ENCODE measurements around the gene NDUFA3. TPM values are rescaled to one million over a fixed set of nuclear protein-coding genes. Genes with fewer than 3 reads are reported as not detected.
A peak's percentile ranks its signal among the peaks of the same experiment; 100 is the strongest.

Gene NDUFA3
- polyA plus RNA-seq (2013, experiment 1 of 2): 649 TPM
- 630 TPM for polyA plus RNA-seq (2013, experiment 2 of 2)

GRCh38 chr19:54102421-54103169 is at the start of gene NDUFA3:
TSS of gene NDUFA3 (plus strand) at chr19:54102855. CDS start at chr19:54102879, 24 bp downstream.
- Histone ChIP-seq H3K36me3 (ENCODE audit: control insufficient read depth, insufficient read depth, low read length) (no peaks in the 10 kb centered on the region), H3K4me2 (ENCODE audit: low read length) (peak within 1 kb of the TSS; percentile 76), H2AK5ac (ENCODE audit: low read length) (no peak within 1 kb of the TSS), H3K4me1 (ENCODE audit: control insufficient read depth, low read depth, low read length) (no peaks in the 10 kb centered on the region), H3K9ac (ENCODE audit: low read length) (peak within 1 kb of the TSS; percentile 79), H3K79me2 (ENCODE audit: control insufficient read depth, insufficient read depth, low read length) (peaks cover 7% of the 10 kb centered on the region), H2BK15ac (replicated peaks; ENCODE audit: low read depth) (no peak within 1 kb of the TSS), H3K79me1 (ENCODE audit: low read length) (peaks cover 3% of the 10 kb centered on the region), H4K8ac (ENCODE audit: low read depth, low read length) (no peak within 1 kb of the TSS), H3K4me3 (ENCODE audit: low read length) (peak within 1 kb of the TSS; percentile 70), H2BK120ac (ENCODE audit: low read depth, low read length) (no peak within 1 kb of the TSS), H3K27me3 (ENCODE audit: insufficient read depth, low read length, poor library complexity) (no peaks in the 10 kb centered on the region), H3K56ac (ENCODE audit: low read length) (peak within 1 kb of the TSS; percentile 83), H2BK5ac (ENCODE audit: low read length) (no peak within 1 kb of the TSS), H4K5ac (ENCODE audit: low read length) (no peak within 1 kb of the TSS), H3K23ac (ENCODE audit: low read length) (no peak within 1 kb of the TSS), H3K4ac (ENCODE audit: low read depth, low read length) (no peak within 1 kb of the TSS), H3K27ac (ENCODE audit: low read depth, low read length) (no peak within 1 kb of the TSS), H3K18ac (ENCODE audit: low read length) (no peak within 1 kb of the TSS)
- no CpG with 5 or more reads among the region's 54 CpGs for WGBS (ENCODE audit: extremely low coverage, insufficient coverage, low lambda C conversion rate)
- DNase-seq: peak; percentile 99

GRCh38 chr19:54062643-54063042 is 40.0 kb upstream of the NDUFA3 start:
- H3K56ac ChIP-seq (ENCODE audit: low read length): no peak overlapping the region
- H2BK120ac ChIP-seq (ENCODE audit: low read depth, low read length): no peak overlapping the region
- WGBS (ENCODE audit: extremely low coverage, insufficient coverage, low lambda C conversion rate): no CpG with 5 or more reads among the region's 9 CpGs
- H3K27me3 ChIP-seq (ENCODE audit: insufficient read depth, low read length, poor library complexity): no peaks in the 10 kb centered on the region
- H3K79me1 ChIP-seq (ENCODE audit: low read length): no peaks in the 10 kb centered on the region
- H3K18ac ChIP-seq (ENCODE audit: low read length): no peak overlapping the region
- no peak overlapping the region for H3K23ac ChIP-seq (ENCODE audit: low read length)
- H3K9ac ChIP-seq (ENCODE audit: low read length): no peak overlapping the region
- no peak overlapping the region for H3K27ac ChIP-seq (ENCODE audit: low read depth, low read length)
- no peaks in the 10 kb centered on the region for H3K4me1 ChIP-seq (ENCODE audit: control insufficient read depth, low read depth, low read length)
- no peak overlapping the region for H4K8ac ChIP-seq (ENCODE audit: low read depth, low read length)
- H2BK5ac ChIP-seq (ENCODE audit: low read length): no peak overlapping the region
- H4K5ac ChIP-seq (ENCODE audit: low read length): no peak overlapping the region
- H3K4me2 ChIP-seq (ENCODE audit: low read length): no peak overlapping the region
- no peaks in the 10 kb centered on the region for H3K79me2 ChIP-seq (ENCODE audit: control insufficient read depth, insufficient read depth, low read length)
- H3K36me3 ChIP-seq (ENCODE audit: control insufficient read depth, insufficient read depth, low read length): no peaks in the 10 kb centered on the region
- DNase-seq: no peak
- H3K4me3 ChIP-seq (ENCODE audit: low read length): no peak overlapping the region
- no peak overlapping the region for H2BK15ac ChIP-seq (replicated peaks; ENCODE audit: low read depth)
- H3K4ac ChIP-seq (ENCODE audit: low read depth, low read length): no peak overlapping the region
- H2AK5ac ChIP-seq (ENCODE audit: low read length): no peak overlapping the region

GRCh38 chr19:54063350-54064116 is 39.1 kb upstream of the NDUFA3 start, which contains the start of gene VSTM1:
TSS of gene VSTM1 (minus strand) at chr19:54063897. CDS start at chr19:54063777, 120 bp downstream.
- no peak within 1 kb of the TSS for H3K56ac ChIP-seq (ENCODE audit: low read length)
- H2BK5ac ChIP-seq (ENCODE audit: low read length): no peak within 1 kb of the TSS
- no peak within 1 kb of the TSS for H4K8ac ChIP-seq (ENCODE audit: low read depth, low read length)
- no peak within 1 kb of the TSS for H3K27ac ChIP-seq (ENCODE audit: low read depth, low read length)
- no peak within 1 kb of the TSS for H2BK120ac ChIP-seq (ENCODE audit: low read depth, low read length)
- no peak within 1 kb of the TSS for H4K5ac ChIP-seq (ENCODE audit: low read length)
- DNase-seq: no peak
- no peak within 1 kb of the TSS for H2AK5ac ChIP-seq (ENCODE audit: low read length)
- no peak within 1 kb of the TSS for H3K18ac ChIP-seq (ENCODE audit: low read length)
- H3K4me3 ChIP-seq (ENCODE audit: low read length): no peak within 1 kb of the TSS
- H3K79me2 ChIP-seq (ENCODE audit: control insufficient read depth, insufficient read depth, low read length): no peaks in the 10 kb centered on the region
- H3K23ac ChIP-seq (ENCODE audit: low read length): no peak within 1 kb of the TSS
- no peaks in the 10 kb centered on the region for H3K36me3 ChIP-seq (ENCODE audit: control insufficient read depth, insufficient read depth, low read length)
- no peak within 1 kb of the TSS for H3K4ac ChIP-seq (ENCODE audit: low read depth, low read length)
- H3K27me3 ChIP-seq (ENCODE audit: insufficient read depth, low read length, poor library complexity): no peaks in the 10 kb centered on the region
- whole genome bisulfite sequencing (ENCODE audit: extremely low coverage, insufficient coverage, low lambda C conversion rate): no CpG with 5 or more reads among the region's 34 CpGs
- H3K4me2 ChIP-seq (ENCODE audit: low read length): no peak within 1 kb of the TSS
- H3K4me1 ChIP-seq (ENCODE audit: control insufficient read depth, low read depth, low read length): no peaks in the 10 kb centered on the region
- H3K9ac ChIP-seq (ENCODE audit: low read length): no peak within 1 kb of the TSS
- H3K79me1 ChIP-seq (ENCODE audit: low read length): no peaks in the 10 kb centered on the region
- no peak within 1 kb of the TSS for H2BK15ac ChIP-seq (replicated peaks; ENCODE audit: low read depth)

GRCh38 chr19:54069470-54069869 is 33.2 kb upstream of the NDUFA3 start:
- no peak overlapping the region for H3K4me3 ChIP-seq (ENCODE audit: low read length)
- no peak overlapping the region for H3K18ac ChIP-seq (ENCODE audit: low read length)
- H3K56ac ChIP-seq (ENCODE audit: low read length): no peak overlapping the region
- no peak overlapping the region for H3K23ac ChIP-seq (ENCODE audit: low read length)
- H2AK5ac ChIP-seq (ENCODE audit: low read length): no peak overlapping the region
- H3K27me3 ChIP-seq (ENCODE audit: insufficient read depth, low read length, poor library complexity): no peaks in the 10 kb centered on the region
- no peak overlapping the region for H3K4me2 ChIP-seq (ENCODE audit: low read length)
- H3K79me2 ChIP-seq (ENCODE audit: control insufficient read depth, insufficient read depth, low read length): no peaks in the 10 kb centered on the region
- H2BK15ac ChIP-seq (replicated peaks; ENCODE audit: low read depth): no peak overlapping the region
- no peak overlapping the region for H3K27ac ChIP-seq (ENCODE audit: low read depth, low read length)
- no peak overlapping the region for H2BK120ac ChIP-seq (ENCODE audit: low read depth, low read length)
- no peak overlapping the region for H4K5ac ChIP-seq (ENCODE audit: low read length)
- no peaks in the 10 kb centered on the region for H3K36me3 ChIP-seq (ENCODE audit: control insufficient read depth, insufficient read depth, low read length)
- no peak for DNase-seq
- no peak overlapping the region for H3K4ac ChIP-seq (ENCODE audit: low read depth, low read length)
- H3K4me1 ChIP-seq (ENCODE audit: control insufficient read depth, low read depth, low read length): no peaks in the 10 kb centered on the region
- no peak overlapping the region for H2BK5ac ChIP-seq (ENCODE audit: low read length)
- H4K8ac ChIP-seq (ENCODE audit: low read depth, low read length): no peak overlapping the region
- no peak overlapping the region for H3K9ac ChIP-seq (ENCODE audit: low read length)
- no CpG with 5 or more reads among the region's 5 CpGs for WGBS (ENCODE audit: extremely low coverage, insufficient coverage, low lambda C conversion rate)
- no peaks in the 10 kb centered on the region for H3K79me1 ChIP-seq (ENCODE audit: low read length)

- H3K4me1 ChIP-seq (ENCODE audit: control insufficient read depth, low read depth, low read length): no peaks in the 10 kb centered on the region
- H3K56ac ChIP-seq (ENCODE audit: low read length): no peak overlapping the region
- H2BK15ac ChIP-seq (replicated peaks; ENCODE audit: low read depth): no peak overlapping the region
- H4K8ac ChIP-seq (ENCODE audit: low read depth, low read length): no peak overlapping the region
- H3K18ac ChIP-seq (ENCODE audit: low read length): no peak overlapping the region
- no peak overlapping the region for H3K9ac ChIP-seq (ENCODE audit: low read length)
- no peak overlapping the region for H3K4me3 ChIP-seq (ENCODE audit: low read length)
- H3K36me3 ChIP-seq (ENCODE audit: control insufficient read depth, insufficient read depth, low read length): no peaks in the 10 kb centered on the region
- H3K4me2 ChIP-seq (ENCODE audit: low read length): no peak overlapping the region
- H3K79me1 ChIP-seq (ENCODE audit: low read length): no peaks in the 10 kb centered on the region
- no peak overlapping the region for H3K27ac ChIP-seq (ENCODE audit: low read depth, low read length)
- no peaks in the 10 kb centered on the region for H3K27me3 ChIP-seq (ENCODE audit: insufficient read depth, low read length, poor library complexity)
- DNase-seq: no peak
- no peak overlapping the region for H4K5ac ChIP-seq (ENCODE audit: low read length)
- H3K4ac ChIP-seq (ENCODE audit: low read depth, low read length): no peak overlapping the region
- no peak overlapping the region for H2BK120ac ChIP-seq (ENCODE audit: low read depth, low read length)
- no peaks in the 10 kb centered on the region for H3K79me2 ChIP-seq (ENCODE audit: control insufficient read depth, insufficient read depth, low read length)
- H3K23ac ChIP-seq (ENCODE audit: low read length): no peak overlapping the region
- no peak overlapping the region for H2AK5ac ChIP-seq (ENCODE audit: low read length)
- no peak overlapping the region for H2BK5ac ChIP-seq (ENCODE audit: low read length)
- no CpG with 5 or more reads among the region's 10 CpGs for WGBS (ENCODE audit: extremely low coverage, insufficient coverage, low lambda C conversion rate)
These were observed 28.8 kb upstream of the NDUFA3 start for GRCh38 chr19:54073829-54074228.
